OCI-LY1 (cell line): ENCODE measurements around the gene SLC22A3.
"Not testable (repeated sequence)": the region's sequence is repeated elsewhere in the genome, so short reads cannot be mapped to it uniquely, and the experiment has no call there.

Experiments used
- H2AFZ ChIP-seq: fragments of 200-600 bp; sonication (generic), shearing (Covaris generic); 2 replicates; pipeline ENCODE4 v1.6.0; 2014; ENCODE audit warnings: antibody characterized with exemption, mild to moderate bottlenecking, low read length
- H3F3A ChIP-seq: fragments of 200-600 bp; sonication (generic), shearing (Covaris generic); 2 replicates; pipeline ENCODE4 v1.6.0; 2014; ENCODE audit warnings: mild to moderate bottlenecking, antibody characterized with exemption, low read length, moderate library complexity; ENCODE audit not compliant: insufficient read depth
- H3K27ac ChIP-seq: fragments of 200-600 bp; sonication (generic); 2 replicates; pipeline ENCODE4 v1.5.1; 2014; ENCODE audit warnings: low read length, mixed run types, mild to moderate bottlenecking, low read depth; ENCODE audit not compliant: poor library complexity, severe bottlenecking
- H3K27me3 ChIP-seq: fragments of 200-600 bp; sonication (generic); 2 replicates; pipeline ENCODE4 v1.6.0; 2014; ENCODE audit warnings: antibody characterized with exemption, mild to moderate bottlenecking, low read length, moderate library complexity; ENCODE audit not compliant: insufficient read depth
- H3K36me3 ChIP-seq: fragments of 200-600 bp; sonication (generic); 2 replicates; pipeline ENCODE4 v1.6.1; 2014; ENCODE audit warnings: mild to moderate bottlenecking, antibody characterized with exemption, low read length, moderate library complexity, mixed read lengths; ENCODE audit not compliant: insufficient read depth
- H3K4me1 ChIP-seq: fragments of 200-600 bp; sonication (generic); 2 replicates; pipeline ENCODE4 v1.5.1; 2014; ENCODE audit warnings: mild to moderate bottlenecking, low read length, moderate library complexity; ENCODE audit not compliant: insufficient read depth, severe bottlenecking
- H3K4me2 ChIP-seq: fragments of 200-600 bp; sonication (generic), shearing (Covaris generic); 2 replicates; pipeline ENCODE4 v1.6.1; 2014; ENCODE audit warnings: low read length
- H3K4me3 ChIP-seq: fragments of 200-600 bp; sonication (generic); 2 replicates; pipeline ENCODE4 v1.5.1; 2014; ENCODE audit warnings: low read length, low read depth, mild to moderate bottlenecking, mixed read lengths; ENCODE audit not compliant: poor library complexity, severe bottlenecking
- H3K79me2 ChIP-seq: fragments of 200-600 bp; shearing (Covaris generic); 2 replicates; pipeline ENCODE4 v1.6.1; 2016; ENCODE audit warnings: mixed run types, low read length, mixed read lengths; ENCODE audit not compliant: insufficient read depth
- H3K9ac ChIP-seq: fragments of 200-600 bp; sonication (generic), shearing (Covaris generic); 2 replicates; pipeline ENCODE4 v1.6.1; 2014; ENCODE audit warnings: mild to moderate bottlenecking, low read length, mixed read lengths
- H3K9me2 ChIP-seq: fragments of 200-600 bp; sonication (generic), shearing (Covaris generic); 2 replicates; pipeline ENCODE4 v1.6.1; 2014; ENCODE audit warnings: low read depth, mild to moderate bottlenecking, low read length, mixed read lengths
- H3K9me3 ChIP-seq: fragments of 200-600 bp; shearing (Covaris generic); 2 replicates; pipeline ENCODE4 v1.6.1; 2014; ENCODE audit warnings: low read length, mixed read lengths
- H4K20me1 ChIP-seq: fragments of 200-600 bp; sonication (generic), shearing (Covaris generic); 2 replicates; pipeline ENCODE4 v1.6.0; 2016; ENCODE audit warnings: mild to moderate bottlenecking, low read length; ENCODE audit not compliant: insufficient read depth
- CTCF ChIP-seq: fragments of 200-600 bp; sonication (generic), shearing (Covaris generic); IDR thresholded peaks from 2 replicates; pipeline ENCODE4 v1.5.1; 2017; ENCODE audit warnings: mild to moderate bottlenecking, antibody characterized with exemption, low read length, moderate library complexity, mixed read lengths
- EZH2 ChIP-seq: fragments of 200-600 bp; sonication (generic), shearing (Covaris generic); IDR thresholded peaks from 2 replicates; pipeline ENCODE4 v1.8.0; 2017; ENCODE audit warnings: borderline replicate concordance, mixed run types, mild to moderate bottlenecking, antibody characterized with exemption, low read length, moderate library complexity, mixed read lengths

Gene SLC22A3

GRCh38 chr6:160301339-160301738, 46.8 kb upstream of the SLC22A3 start:
- H3K27me3 ChIP-seq = no peaks in the 10 kb centered on the region
- H3K27ac ChIP-seq = no peak overlapping the region
- H3K9me2 ChIP-seq = no peaks in the 10 kb centered on the region
- no peaks in the 10 kb centered on the region for H3K36me3 ChIP-seq
- no peak overlapping the region for H3K9ac ChIP-seq
- no peaks in the 10 kb centered on the region for H4K20me1 ChIP-seq
- H2AFZ ChIP-seq = no peak overlapping the region
- no peak overlapping the region for H3K4me2 ChIP-seq
- H3F3A ChIP-seq = no peaks in the 10 kb centered on the region
- H3K9me3 ChIP-seq = no peaks in the 10 kb centered on the region
- H3K4me1 ChIP-seq = no peaks in the 10 kb centered on the region
- TF ChIP-seq EZH2 = no peak
- no peak for TF ChIP-seq CTCF
- H3K4me3 ChIP-seq = no peak overlapping the region
- no peaks in the 10 kb centered on the region for H3K79me2 ChIP-seq

- not testable (repeated sequence) for H3K27me3 ChIP-seq, H3K4me1 ChIP-seq, H3K9ac ChIP-seq, H3K4me2 ChIP-seq, H3K9me2 ChIP-seq, H3K36me3 ChIP-seq, H3K79me2 ChIP-seq, H2AFZ ChIP-seq, H3K27ac ChIP-seq, H4K20me1 ChIP-seq, H3K4me3 ChIP-seq, H3F3A ChIP-seq, H3K9me3 ChIP-seq
These were observed 45.6 kb upstream of the SLC22A3 start for GRCh38 chr6:160302431-160303082.

- H2AFZ ChIP-seq = no peak overlapping the region
- no peak overlapping the region for H3K27ac ChIP-seq
- H4K20me1 ChIP-seq = no peaks in the 10 kb centered on the region
- no peaks in the 10 kb centered on the region for H3K27me3 ChIP-seq
- no peaks in the 10 kb centered on the region for H3K79me2 ChIP-seq
- H3K36me3 ChIP-seq = no peaks in the 10 kb centered on the region
- no peaks in the 10 kb centered on the region for H3F3A ChIP-seq
- no peaks in the 10 kb centered on the region for H3K9me2 ChIP-seq
- TF ChIP-seq EZH2 (no peak), CTCF (no peak)
- no peaks in the 10 kb centered on the region for H3K4me1 ChIP-seq
- H3K4me3 ChIP-seq = no peak overlapping the region
- H3K9ac ChIP-seq = no peak overlapping the region
- H3K9me3 ChIP-seq = no peaks in the 10 kb centered on the region
- no peak overlapping the region for H3K4me2 ChIP-seq
These were observed 44.4 kb upstream of the SLC22A3 start for GRCh38 chr6:160303806-160304205.
